H1 (cell line): ENCODE data around the gene CLASP2. TPM values are rescaled to one million over a fixed set of nuclear protein-coding genes. Genes with fewer than 3 reads are reported as not detected.

ENCODE experiments used
- CTCF ChIA-PET: fragments of 300-600 bp; sonication (Branson Sonifier 250); formaldehyde crosslinking; loops from one replicate; lab custom pipeline; 2021; ENCODE audit not compliant: partially characterized antibody; lab: Charles Lee
- POLR2A ChIA-PET: fragments of 300-600 bp; sonication (Branson Sonifier 250); formaldehyde crosslinking; loops from one replicate; lab custom pipeline; 2021; ENCODE audit warnings: inconsistent platforms; ENCODE audit not compliant: partially characterized antibody; lab: Charles Lee
- DNase-seq, 2 experiments: peaks; one replicate each; pipeline versions ENCODE4 v3.0.0 to v3.0.0-alpha.2; 2010 to 2022; ENCODE audit warnings: low spot score in 2 of 2, low read depth in 1 of 2, mixed read lengths in 1 of 2
- FAIRE-seq: peaks from 2 replicates; lab custom pipeline; 2011; peaks lifted over from hg19 to GRCh38; lab: Jason Lieb, UNC
- H2AFZ ChIP-seq: 2 replicates; pipeline ENCODE4 v1.8.1; 2012; ENCODE audit warnings: low read length, inconsistent platforms
- H2AK5ac ChIP-seq: 2 replicates; pipeline ENCODE4 v1.6.1; 2013; ENCODE audit warnings: low read depth, low read length
- H2BK120ac ChIP-seq: replicated peaks from 2 replicates; pipeline ENCODE3; 2013; ENCODE audit warnings: low read depth, low read length, inconsistent platforms
- H2BK12ac ChIP-seq: 2 replicates; pipeline ENCODE4 v1.6.1; 2013; ENCODE audit warnings: low read depth, low read length
- H2BK15ac ChIP-seq: 2 replicates; pipeline ENCODE4 v1.6.1; 2013; ENCODE audit warnings: low read length
- H2BK20ac ChIP-seq: 2 replicates; pipeline ENCODE4 v1.6.1; 2013; ENCODE audit warnings: low read length
- H2BK5ac ChIP-seq: 2 replicates; pipeline ENCODE4 v1.6.1; 2013; ENCODE audit warnings: low read depth, low read length
- H3K14ac ChIP-seq: 2 replicates; pipeline ENCODE4 v1.6.1; 2013; ENCODE audit warnings: inconsistent platforms; ENCODE audit not compliant: insufficient read length
- H3K18ac ChIP-seq: 2 replicates; pipeline ENCODE4 v1.6.1; 2013; ENCODE audit warnings: low read length; ENCODE audit errors: extremely low read depth
- H3K23ac ChIP-seq: 2 replicates; pipeline ENCODE4 v1.6.1; 2013; ENCODE audit warnings: inconsistent platforms; ENCODE audit not compliant: insufficient read length
- H3K23me2 ChIP-seq: 2 replicates; pipeline ENCODE4 v1.6.1; 2013; ENCODE audit warnings: low read depth, low read length
- H3K27ac ChIP-seq: 2 replicates; pipeline ENCODE4 v1.6.1; 2011; ENCODE audit warnings: low read depth, low read length, inconsistent platforms
- H3K27me3 ChIP-seq, 4 experiments: replicated peaks in 1 of 4; 1 replicate in 1 of 4; 2 replicates in 3 of 4; pipeline versions ENCODE4 v1.6.1 to v1.8.1; 2011 to 2013; ENCODE audit warnings: low read length in 3 of 4, mild to moderate bottlenecking in 3 of 4, inconsistent platforms in 2 of 4, mixed read lengths in 2 of 4, moderate library complexity in 1 of 4; ENCODE audit not compliant: control insufficient read depth in 3 of 4, insufficient read depth in 3 of 4; ENCODE audit errors: extremely low read depth in 1 of 4
- H3K36me3 ChIP-seq, 4 experiments: 2 replicates each; pipeline versions ENCODE4 v1.6.1 to v1.8.1; 2011 to 2013; ENCODE audit warnings: mild to moderate bottlenecking in 4 of 4, low read length in 3 of 4, moderate library complexity in 2 of 4, control low read depth in 1 of 4, inconsistent platforms in 1 of 4; ENCODE audit not compliant: insufficient read depth in 4 of 4, control insufficient read depth in 2 of 4
- H3K4ac ChIP-seq: replicated peaks from 2 replicates; pipeline ENCODE3; 2013; ENCODE audit warnings: low read length, low read depth, mixed read lengths, inconsistent platforms; ENCODE audit not compliant: insufficient read length
- H3K4me1 ChIP-seq, 4 experiments: replicated peaks in 1 of 4; 1 replicate in 1 of 4; 2 replicates in 3 of 4; pipeline versions ENCODE4 v1.6.1 to v1.8.1; 2011 to 2013; ENCODE audit warnings: low read length in 3 of 4, inconsistent platforms in 2 of 4, mixed read lengths in 1 of 4; ENCODE audit not compliant: insufficient read depth in 4 of 4, control insufficient read depth in 3 of 4
- H3K4me2 ChIP-seq, 2 experiments: 2 replicates each; pipeline versions ENCODE4 v1.6.1 to v1.8.1; 2011 to 2013; ENCODE audit warnings: low read depth in 2 of 2, low read length in 2 of 2, control low read depth in 1 of 2, inconsistent platforms in 1 of 2, mild to moderate bottlenecking in 1 of 2; ENCODE audit not compliant: insufficient read depth in 1 of 2
- H3K4me3 ChIP-seq, 4 experiments: fragments of 200-600, 300-600 bp in 1 of 4; sonication (generic), shearing (Covaris generic), sonication (Bioruptor Twin) in 1 of 4; 2 replicates each; pipeline versions ENCODE4 v1.5.1 to v1.8.1; 2011 to 2016; ENCODE audit warnings: low read length in 4 of 4, low read depth in 3 of 4, control low read depth in 2 of 4, inconsistent platforms in 2 of 4, mild to moderate bottlenecking in 2 of 4, mixed read lengths in 1 of 4, moderate library complexity in 1 of 4; ENCODE audit not compliant: insufficient read depth in 2 of 4; ENCODE audit errors: extremely low read depth in 1 of 4
- H3K56ac ChIP-seq: replicated peaks from 2 replicates; pipeline ENCODE3; 2013; ENCODE audit warnings: low read depth, mild to moderate bottlenecking, mixed read lengths, low read length, inconsistent platforms; ENCODE audit not compliant: insufficient read length
- H3K79me1 ChIP-seq: 2 replicates; pipeline ENCODE4 v1.6.1; 2013; ENCODE audit warnings: low read depth, low read length, control low read depth
- H3K79me2 ChIP-seq, 2 experiments: 2 replicates each; pipeline versions ENCODE4 v1.6.1 to v1.8.1; 2012 to 2013; ENCODE audit warnings: low read length in 2 of 2, mild to moderate bottlenecking in 2 of 2, inconsistent platforms in 1 of 2; ENCODE audit not compliant: insufficient read depth in 2 of 2, control insufficient read depth in 1 of 2
- H3K9ac ChIP-seq, 4 experiments: replicated peaks in 1 of 4; 1 replicate in 1 of 4; 2 replicates in 3 of 4; pipeline versions ENCODE4 v1.6.1 to v1.8.1; 2011 to 2013; ENCODE audit warnings: low read depth in 3 of 4, low read length in 3 of 4, control low read depth in 2 of 4, mild to moderate bottlenecking in 2 of 4, moderate library complexity in 2 of 4, inconsistent platforms in 1 of 4; ENCODE audit errors: extremely low read depth in 1 of 4
- H3K9me3 ChIP-seq, 2 experiments: 2 replicates each; pipeline versions ENCODE4 v1.6.1 to v1.8.1; 2012 to 2013; ENCODE audit warnings: mild to moderate bottlenecking in 2 of 2, moderate library complexity in 2 of 2, control low read depth in 1 of 2, inconsistent platforms in 1 of 2, low read depth in 1 of 2, low read length in 1 of 2, mixed read lengths in 1 of 2; ENCODE audit not compliant: insufficient read depth in 2 of 2
- H4K20me1 ChIP-seq, 2 experiments: replicated peaks in 1 of 2; 2 replicates each; pipeline versions ENCODE3 to v1.8.1; 2011 to 2013; ENCODE audit warnings: inconsistent platforms in 2 of 2, low read length in 2 of 2, mild to moderate bottlenecking in 1 of 2; ENCODE audit not compliant: insufficient read depth in 2 of 2, control insufficient read depth in 1 of 2
- H4K5ac ChIP-seq: 2 replicates; pipeline ENCODE4 v1.6.1; 2013; ENCODE audit warnings: low read length, low read depth, mixed read lengths, inconsistent platforms; ENCODE audit not compliant: insufficient read length
- H4K8ac ChIP-seq: 2 replicates; pipeline ENCODE4 v1.8.0; 2013; ENCODE audit warnings: mild to moderate bottlenecking, moderate library complexity, low read length, inconsistent platforms; ENCODE audit not compliant: insufficient read depth; ENCODE audit errors: extremely low read depth
- H4K91ac ChIP-seq: replicated peaks from 2 replicates; pipeline ENCODE3; 2013; ENCODE audit warnings: low read length, mixed read lengths, inconsistent platforms; ENCODE audit not compliant: insufficient read length
- CHD1 ChIP-seq: IDR thresholded peaks from 2 replicates; pipeline ENCODE4 v1.6.1; 2012; ENCODE audit warnings: low read depth, low read length, improper control_type of control experiment
- GTF2F1 ChIP-seq: IDR thresholded peaks from 2 replicates; pipeline ENCODE4 v1.6.1; 2012; ENCODE audit warnings: low read depth, low read length, improper control_type of control experiment, borderline replicate concordance
- JUN ChIP-seq: IDR thresholded peaks from 2 replicates; pipeline ENCODE4 v1.6.1; 2011; ENCODE audit warnings: low read depth, mild to moderate bottlenecking, improper control_type of control experiment, low read length
- JUND ChIP-seq: IDR thresholded peaks from 2 replicates; pipeline ENCODE4 v1.6.1; 2011; ENCODE audit warnings: mild to moderate bottlenecking, improper control_type of control experiment, low read length
- POLR2A ChIP-seq, 2 experiments: IDR thresholded peaks; 1 replicate in 1 of 2; 2 replicates in 1 of 2; pipeline ENCODE4 v1.6.1; 2011; ENCODE audit warnings: low read depth in 2 of 2, low read length in 2 of 2, mild to moderate bottlenecking in 2 of 2; ENCODE audit errors: control extremely low read depth in 1 of 2
- RAD21 ChIP-seq, 2 experiments: IDR thresholded peaks in 1 of 2; conservative IDR thresholded peaks in 1 of 2; 2 replicates each; pipeline ENCODE4 v1.6.1; 2011; ENCODE audit warnings: low read depth in 2 of 2, low read length in 2 of 2, improper control_type of control experiment in 1 of 2, inconsistent platforms in 1 of 2, mild to moderate bottlenecking in 1 of 2, moderate library complexity in 1 of 2
- RBBP5 ChIP-seq: IDR thresholded peaks from 2 replicates; pipeline ENCODE4 v1.7.1; 2012; ENCODE audit warnings: low read depth, mild to moderate bottlenecking, inconsistent platforms, low read length, moderate library complexity, borderline replicate concordance
- SIRT6 ChIP-seq: IDR thresholded peaks from one replicate; pipeline ENCODE4 v1.7.1; 2012; ENCODE audit warnings: low read length, inconsistent platforms
- SP1 ChIP-seq: IDR thresholded peaks from 2 replicates; pipeline ENCODE4 v1.6.1; 2011; ENCODE audit warnings: low read depth, low read length
- SP4 ChIP-seq: IDR thresholded peaks from 2 replicates; pipeline ENCODE4 v1.6.1; 2012; ENCODE audit warnings: low read length, inconsistent platforms
- TCF12 ChIP-seq: IDR thresholded peaks from 2 replicates; pipeline ENCODE4 v1.6.1; 2011; ENCODE audit warnings: low read depth, mild to moderate bottlenecking, low read length
- TEAD4 ChIP-seq: IDR thresholded peaks from 2 replicates; pipeline ENCODE4 v1.6.1; 2012; ENCODE audit warnings: low read depth, low read length, inconsistent platforms, mixed read lengths
- YY1 ChIP-seq: IDR thresholded peaks from 2 replicates; pipeline ENCODE4 v1.6.1; 2011; ENCODE audit warnings: low read depth, mild to moderate bottlenecking, low read length
- WGBS, 2 experiments: shearing (Covaris generic) in 1 of 2; methylation state at CpG; one replicate each; pipeline versions ENCODE4 v1.1.6 to v1.1.7; 2013 to 2015; ENCODE audit warnings: low lambda C conversion rate in 2 of 2, mixed read lengths in 2 of 2, inconsistent platforms in 1 of 2, low coverage in 1 of 2, missing lambda C conversion rate in 1 of 2; ENCODE audit not compliant: insufficient replicate concordance in 2 of 2, insufficient coverage in 1 of 2, insufficient read length in 1 of 2; ENCODE audit errors: extremely low coverage in 1 of 2, missing lambda C conversion rate in 1 of 2; 5-methylcytosine and 5-hydroxymethylcytosine counted together
- polyA plus RNA-seq, 7 experiments: library from polyadenylated mRNA; depleted of rRNA in 3 of 7; stranded (reverse) in 5 of 7; unstranded in 2 of 7; fragments of >200 nt in 5 of 7; fragments of 200-250 nt in 2 of 7; gene quantifications; 1 replicate in 5 of 7; 2 replicates in 1 of 7; 4 replicates in 1 of 7; pipeline versions ENCODE4 v1.2.1 to v1.2.3, GENCODE V29; 2011 to 2013; ENCODE audit warnings: missing spikeins in 2 of 7, mixed read lengths in 2 of 7
- total RNA-seq: library from RNA; stranded (reverse); fragmentation: NEBNext Ultra II Directional; extraction: Animal tissue kit (Norgen Biotek cat#: 25700); gene quantifications from 2 replicates; pipeline ENCODE4 v1.2.1, GENCODE V29; 2021

The CLASP2 gene
- total and polyA plus RNA-seq, 2 of the 8 experiments (the other 6 are each of a cell fraction or from before 2014, with no cell fraction given) = 21.7 to 58.0 TPM

- H2AFZ ChIP-seq = no peak overlapping the region
- peak overlapping the region; percentile 7 to 35; a peak in 2 of 4 replicates for H3K4me2 ChIP-seq
- TF ChIP-seq SP1 (peak; percentile 45; the same call in 1 of the 2 replicates), SIRT6 (no peak), CHD1 (no peak), JUN (no peak), POLR2A (IDR thresholded peaks at IDR 0.05; ENCODE audit: control extremely low read depth in 1 of 2, low read depth in 2 of 2, low read length in 2 of 2) (no peak), SP4 (no peak), YY1 (no peak), TEAD4 (peak; percentile 50; the same call in 1 of the 2 replicates), RBBP5 (no peak), TCF12 (0 out of 2 replicates have a peak, but pooled peaks have one; percentile 41), GTF2F1 (no peak), JUND (peak; percentile 73), RAD21 (IDR thresholded peaks at IDR 0.05 in 1 of 2, conservative IDR thresholded peaks at IDR 0.05 in 1 of 2; ENCODE audit: low read depth in 2 of 2, low read length in 2 of 2) (no peak)
Observed at GRCh38 chr3:33578325-33579177, 139.5 kb downstream of the CLASP2 start.

More at GRCh38 chr3:33578325-33579177, 139.5 kb downstream of the CLASP2 start:
- CTCF ChIA-PET = no interaction called here
- Histone ChIP-seq H3K23ac (no peak overlapping the region), H3K18ac (no peak overlapping the region), H2BK15ac (no peak overlapping the region), H3K36me3 (peaks cover 0 to 10% (median 0%) of the 10 kb centered on the region in 4 experiments; a peak in 1 of 8 replicates), H3K9ac (no peak overlapping the region), H2BK20ac (no peak overlapping the region), H3K4ac (no peak overlapping the region), H4K8ac (no peak overlapping the region), H3K4me3 (peak overlapping the region in 1 of 4 experiments; percentile 27; a peak in 1 of 8 replicates), H2AK5ac (no peak overlapping the region), H4K91ac (no peak overlapping the region), H3K14ac (no peak overlapping the region), H2BK5ac (no peak overlapping the region), H3K4me1 (peaks cover 4 to 25% (median 15%) of the 10 kb centered on the region in 4 experiments; a peak in 5 of 7 replicates), H3K27ac (no peak overlapping the region), H3K79me1 (no peaks in the 10 kb centered on the region), H3K56ac (no peak overlapping the region), H3K27me3 (no peaks in the 10 kb centered on the region), H4K5ac (no peak overlapping the region), H3K79me2 (no peaks in the 10 kb centered on the region), H4K20me1 (no peaks in the 10 kb centered on the region), H3K23me2 (no peaks in the 10 kb centered on the region), H3K9me3 (no peaks in the 10 kb centered on the region), H2BK12ac (no peak overlapping the region), H2BK120ac (peak overlapping the region; percentile 72)
- POLR2A ChIA-PET = interaction anchor here (0.9 kb wide), 1 partner anchor 16 kb away, joined by 3 read pairs; no protein-coding TSS in a partner anchor
- DNase-seq (no peak), FAIRE-seq (peak; percentile 7)
- WGBS, 2 experiments = 46% methylated on average over 2 of the region's 2 CpGs; no CpG with 5 or more reads in 1 of the 2 experiments
